ENCODE data around the gene STAT5A.

GRCh38 chr17:42309986-42310786 is 21.9 kb downstream of the STAT5A start:
- no peak for TF ChIP-seq CTCF (IDR thresholded peaks at IDR 0.05; ENCODE audit: insufficient read depth, low read depth, low read length)
- no peak for TF ChIP-seq EZH2 (IDR thresholded peaks at IDR 0.05; ENCODE audit: insufficient read depth, low read length)

All from astrocyte (in vitro differentiated cells and primary cell).